ENCODE measurements around the gene HDDC3.
A peak's percentile ranks its signal among the peaks of the same experiment; 100 is the strongest.

Gene HDDC3

GRCh38 chr15:90953947-90954711 lies 21.8 kb upstream of the HDDC3 start:
- DNase-seq, result no peak

- DNase-seq, result no peak
Measured at GRCh38 chr15:90952901-90953677, 20.7 kb upstream of the HDDC3 start.

GRCh38 chr15:90950676-90951075 lies 18.3 kb upstream of the HDDC3 start:
- no peak for DNase-seq

GRCh38 chr15:90949979-90950675 lies 17.8 kb upstream of the HDDC3 start:
- no peak for DNase-seq

- DNase-seq, result no peak
Measured at GRCh38 chr15:90948506-90948905, 16.2 kb upstream of the HDDC3 start.

GRCh38 chr15:90947577-90948357 lies 15.4 kb upstream of the HDDC3 start:
- DNase-seq, result no peak

GRCh38 chr15:90946941-90947576 lies 14.7 kb upstream of the HDDC3 start:
- no peak for DNase-seq

- no peak for DNase-seq
Measured at GRCh38 chr15:90946538-90946937, 14.2 kb upstream of the HDDC3 start.

- DNase-seq, result no peak
Measured at GRCh38 chr15:90945091-90945490, 12.7 kb upstream of the HDDC3 start.

GRCh38 chr15:90942354-90943120 lies 10.2 kb upstream of the HDDC3 start:
- no peak for DNase-seq

GRCh38 chr15:90941038-90941437 lies 8.7 kb upstream of the HDDC3 start:
- no peak for DNase-seq

- no peak for DNase-seq
Measured at GRCh38 chr15:90939756-90940155, 7.4 kb upstream of the HDDC3 start.

GRCh38 chr15:90938261-90938660 lies 5.9 kb upstream of the HDDC3 start:
- DNase-seq, result no peak

GRCh38 chr15:90936823-90937222 lies 4.5 kb upstream of the HDDC3 start:
- no peak for DNase-seq

- peak; percentile 91 for DNase-seq
Measured at GRCh38 chr15:90934949-90935751, 2.8 kb upstream of the HDDC3 start, which contains the start of gene UNC45A. Gene UNC45A, plus strand, starts transcription at chr15:90935285. Its CDS starts 40 bp downstream, at chr15:90935325.

- DNase-seq, result peak; percentile 86
Measured at GRCh38 chr15:90934256-90934948, 2.1 kb upstream of the HDDC3 start.

GRCh38 chr15:90933301-90933700 lies 952 bp upstream of the HDDC3 start:
- DNase-seq, result no peak

- DNase-seq, result no peak
Measured at GRCh38 chr15:90932660-90932991, 277 bp upstream of the HDDC3 start.

GRCh38 chr15:90931575-90931827 lies 848 bp downstream of the HDDC3 start:
- no peak for DNase-seq

GRCh38 chr15:90930861-90931574 lies 1.3 kb downstream of the HDDC3 start:
- DNase-seq, result no peak

Measured in CD4-positive, alpha-beta T cell treated with Interleukin-4 for 4 hours (primary cell).